GM21360 (cell line): ENCODE data around the gene MRPS6.

Experiments used
- ATAC-seq: cut with Tn5 transposase; IDR thresholded peaks from one replicate; pipeline ENCODE4 v1.9.1; 2021; ENCODE audit warnings: mild to moderate bottlenecking, moderate library complexity; ENCODE audit not compliant: unreplicated experiment

MRPS6 gene

GRCh38 chr21:34131586-34131985, 58.2 kb downstream of the MRPS6 start:
- ATAC-seq: no peak

DNA sequence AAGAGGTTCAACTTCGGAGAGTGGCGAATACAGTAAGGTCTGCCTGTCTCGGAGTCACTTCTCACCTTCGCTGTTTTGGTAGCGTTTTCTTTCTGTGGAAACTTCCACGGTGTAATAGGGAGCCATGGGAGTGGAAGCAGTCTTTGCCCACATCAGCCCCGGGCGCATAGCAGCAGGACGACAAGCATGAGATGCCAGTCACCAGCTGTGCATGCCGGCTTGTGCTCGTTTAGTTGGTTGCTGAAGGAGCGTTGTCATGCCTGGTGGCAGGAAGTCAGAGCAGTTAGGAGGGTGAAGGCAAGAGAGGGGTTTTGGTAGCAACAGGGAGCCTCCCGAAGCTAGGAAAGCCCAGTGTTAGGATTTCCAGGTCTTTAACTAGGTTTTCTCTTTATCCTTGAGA, 58.8 kb downstream of the MRPS6 start:
- no peak for ATAC-seq

- ATAC-seq: no peak
Measured at GRCh38 chr21:34132926-34133325, 59.5 kb downstream of the MRPS6 start.

DNA sequence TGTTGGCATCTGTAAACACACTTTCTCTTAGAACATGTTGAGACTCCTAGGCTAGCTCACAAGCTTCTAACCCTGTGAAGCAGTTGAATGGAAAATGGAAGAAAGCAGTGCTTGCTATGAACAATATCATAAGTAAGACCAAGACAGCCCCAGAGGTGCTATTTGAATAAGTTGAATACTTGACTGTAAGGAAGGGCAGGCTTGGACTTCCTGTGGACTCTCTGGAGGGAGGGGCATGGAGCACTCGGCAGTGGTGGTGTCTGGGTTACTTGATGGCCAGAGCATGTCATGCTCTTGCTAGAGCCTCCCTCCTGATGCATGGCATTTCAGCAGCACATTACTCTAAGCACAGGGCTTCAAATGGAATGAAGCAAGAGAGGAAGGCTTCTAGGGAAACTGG, 60.0 kb downstream of the MRPS6 start:
- ATAC-seq: no peak

DNA sequence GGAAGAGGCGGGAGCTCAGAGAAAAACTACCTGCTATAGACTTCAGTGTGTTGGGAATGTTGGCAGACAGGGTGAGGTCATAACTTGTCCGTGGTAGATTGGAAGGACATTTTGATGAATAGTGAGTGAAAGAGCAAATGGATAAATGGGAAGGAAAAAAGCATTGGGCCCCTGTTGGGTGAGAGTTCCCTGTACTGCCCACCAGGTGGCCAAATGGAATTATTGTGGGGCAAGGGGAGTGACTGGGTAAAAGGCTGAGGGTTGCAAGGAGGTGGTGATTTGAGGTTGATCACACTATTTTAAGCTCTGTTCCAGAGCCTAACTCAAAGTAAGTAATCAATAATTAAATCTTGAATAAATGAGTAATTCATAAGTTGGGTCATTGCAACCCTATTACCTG, 60.4 kb downstream of the MRPS6 start:
- ATAC-seq: no peak

- ATAC-seq: no peak
Measured at GRCh38 chr21:34135330-34135729, 62.0 kb downstream of the MRPS6 start.

DNA sequence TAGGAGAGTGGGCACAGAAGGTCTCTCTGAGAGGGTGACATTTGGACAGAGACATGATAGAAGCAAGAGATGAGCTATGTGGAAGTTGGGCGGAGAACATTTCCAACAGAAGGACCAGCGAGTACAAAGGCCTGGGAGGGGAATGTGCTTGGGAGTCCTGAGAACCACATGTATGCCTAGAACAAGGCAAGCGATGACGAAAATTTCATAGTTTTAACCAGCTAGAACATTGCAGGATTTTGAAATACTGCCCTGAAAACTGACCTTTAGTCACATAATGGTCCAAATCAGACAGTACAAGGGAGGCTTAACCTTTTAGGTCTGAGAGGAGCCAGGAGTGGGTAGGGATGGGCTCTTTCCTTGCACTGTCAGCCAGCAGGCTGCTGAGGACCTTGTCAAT, 68.0 kb downstream of the MRPS6 start:
- ATAC-seq: no peak

DNA sequence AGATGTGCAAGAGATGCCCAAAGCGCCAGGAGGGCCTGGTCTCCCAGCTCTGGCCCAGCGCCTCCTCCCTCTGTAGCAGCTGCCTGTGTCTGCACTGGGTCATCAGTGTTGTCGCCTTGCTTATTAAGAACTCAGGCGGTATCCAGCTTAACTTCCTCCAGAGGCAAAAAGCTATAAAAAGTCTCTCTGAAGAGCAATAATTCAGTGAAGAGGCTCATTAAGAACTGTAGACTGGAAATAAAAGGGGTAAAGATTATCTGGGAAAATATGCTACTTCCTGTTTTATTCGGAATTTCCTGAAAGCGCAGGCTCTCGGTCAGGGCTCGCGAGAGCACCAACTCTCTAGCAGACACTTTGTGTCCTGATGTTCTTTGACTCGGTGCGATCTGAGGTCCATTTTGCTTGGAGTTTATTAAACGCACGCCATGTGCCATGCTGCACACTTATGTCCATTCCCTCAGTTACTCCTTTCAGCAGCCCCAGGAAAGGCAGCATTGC, 70.4 kb downstream of the MRPS6 start:
- ATAC-seq: no peak

DNA sequence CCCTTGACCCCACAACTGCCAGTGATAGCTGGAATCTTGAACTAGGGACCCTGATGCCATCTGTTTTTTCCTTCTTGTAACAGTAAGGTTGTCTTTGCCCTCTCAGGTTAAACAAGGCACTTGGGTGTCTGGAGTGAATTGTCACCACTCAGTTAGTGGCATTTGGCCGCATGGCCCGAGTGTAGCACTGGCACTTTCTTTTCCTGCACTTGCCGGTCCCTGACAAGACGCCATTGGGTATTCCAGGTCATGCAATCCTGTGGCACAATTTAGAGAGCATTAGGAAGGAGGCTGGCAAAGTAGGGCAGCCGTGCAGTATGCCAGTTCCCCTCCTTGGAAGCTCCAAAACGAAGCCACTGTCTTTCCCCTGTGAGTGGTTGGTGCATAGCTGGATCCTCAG, 70.8 kb downstream of the MRPS6 start:
- ATAC-seq: no peak

- no peak for ATAC-seq
Measured at GRCh38 chr21:34147792-34148418, 74.5 kb downstream of the MRPS6 start.

DNA sequence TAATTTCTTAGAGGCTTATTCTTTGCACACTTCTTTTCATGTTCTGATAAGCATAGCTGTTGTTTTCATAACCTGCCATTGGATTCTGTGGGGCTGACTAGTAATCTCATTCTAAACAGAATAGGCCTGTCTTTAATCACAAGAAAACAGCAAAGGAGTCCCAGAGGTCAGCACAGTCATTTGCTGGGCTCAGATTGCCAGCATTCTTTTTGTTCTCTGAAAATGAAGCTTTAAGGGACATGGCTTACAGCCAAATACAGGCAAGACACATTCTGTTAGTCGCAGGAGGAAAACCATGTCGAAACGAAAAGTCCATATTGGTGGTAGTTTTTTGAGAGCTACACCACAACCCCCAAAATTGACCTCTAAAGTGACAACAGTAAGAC, 75.0 kb downstream of the MRPS6 start:
- ATAC-seq: no peak

DNA sequence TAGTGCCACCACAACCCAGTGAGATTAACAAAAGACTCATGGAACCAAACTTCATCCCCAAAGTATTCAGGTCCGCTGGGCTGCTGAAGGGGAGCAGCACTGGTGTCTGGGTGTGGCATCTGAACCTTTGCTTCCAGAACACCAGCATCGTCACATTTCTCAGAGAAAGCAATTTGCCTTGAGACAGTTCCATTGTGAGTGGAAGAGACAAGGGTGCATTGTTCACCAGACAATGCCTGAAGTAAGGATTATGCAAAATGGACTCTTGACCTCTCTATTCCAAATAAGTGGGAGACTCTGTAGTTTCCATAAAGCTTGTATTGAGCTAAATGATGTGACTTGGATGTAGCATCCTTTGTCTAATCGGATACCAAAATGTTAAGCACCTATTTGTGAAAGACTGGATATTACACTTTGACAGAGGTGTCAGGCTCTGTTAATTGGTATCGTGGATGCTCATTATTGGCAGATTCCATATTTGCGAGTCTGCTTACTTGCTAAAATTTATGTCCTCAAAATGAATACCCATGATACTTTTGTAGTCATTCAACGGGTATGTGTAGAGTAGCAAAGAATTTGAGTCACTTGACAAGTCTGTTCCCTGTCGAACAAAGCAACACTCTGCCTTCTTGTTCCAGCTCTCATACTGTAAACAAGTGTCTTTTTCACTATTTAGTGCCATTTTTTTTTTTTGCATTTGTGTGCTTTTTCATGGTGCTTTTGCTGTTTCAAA, 75.6 kb downstream of the MRPS6 start:
- ATAC-seq: no peak

- ATAC-seq: no peak
Measured at GRCh38 chr21:34152500-34152899, 79.1 kb downstream of the MRPS6 start.

DNA sequence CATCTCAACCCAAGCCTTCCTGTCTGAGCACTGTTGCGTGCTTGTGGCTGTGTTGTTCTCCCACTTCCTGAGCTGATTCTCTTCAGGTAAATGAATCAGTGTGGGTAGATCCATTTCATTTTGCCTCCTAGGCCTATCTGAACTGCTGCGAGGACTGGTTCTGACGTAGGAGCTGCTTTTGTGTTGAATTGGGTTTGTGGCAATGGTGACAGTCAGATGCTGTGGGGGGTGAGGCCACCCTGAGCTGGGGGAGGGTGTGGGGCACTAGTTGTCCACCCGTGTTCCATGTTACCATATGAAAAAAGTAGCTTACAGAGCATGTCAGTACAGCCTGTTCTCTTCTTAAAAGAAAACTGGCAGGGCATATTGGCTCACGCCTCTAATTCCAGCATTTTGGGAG, 81.5 kb downstream of the MRPS6 start:
- no peak for ATAC-seq

- ATAC-seq: no peak
Measured at GRCh38 chr21:34156957-34157356, 83.6 kb downstream of the MRPS6 start.

DNA sequence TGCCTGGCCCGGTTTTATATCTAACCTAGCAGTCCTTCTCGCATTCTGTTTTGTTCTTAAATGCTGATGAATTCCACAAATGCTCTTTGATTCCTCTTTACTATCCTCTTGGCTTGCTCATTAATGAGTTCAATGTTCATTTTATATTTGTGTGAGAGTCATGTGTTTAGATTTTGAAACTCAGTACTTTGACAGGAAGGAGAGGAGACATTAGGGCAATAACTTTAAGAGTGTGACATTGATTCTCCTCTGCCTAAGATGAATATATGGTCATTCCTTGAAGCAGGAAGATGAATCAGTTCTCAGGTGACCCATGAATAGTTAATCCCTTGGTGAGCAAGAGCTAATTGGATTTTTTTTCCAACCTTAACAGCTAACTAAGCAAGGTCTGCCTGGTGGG, 84.1 kb downstream of the MRPS6 start:
- ATAC-seq: no peak

DNA sequence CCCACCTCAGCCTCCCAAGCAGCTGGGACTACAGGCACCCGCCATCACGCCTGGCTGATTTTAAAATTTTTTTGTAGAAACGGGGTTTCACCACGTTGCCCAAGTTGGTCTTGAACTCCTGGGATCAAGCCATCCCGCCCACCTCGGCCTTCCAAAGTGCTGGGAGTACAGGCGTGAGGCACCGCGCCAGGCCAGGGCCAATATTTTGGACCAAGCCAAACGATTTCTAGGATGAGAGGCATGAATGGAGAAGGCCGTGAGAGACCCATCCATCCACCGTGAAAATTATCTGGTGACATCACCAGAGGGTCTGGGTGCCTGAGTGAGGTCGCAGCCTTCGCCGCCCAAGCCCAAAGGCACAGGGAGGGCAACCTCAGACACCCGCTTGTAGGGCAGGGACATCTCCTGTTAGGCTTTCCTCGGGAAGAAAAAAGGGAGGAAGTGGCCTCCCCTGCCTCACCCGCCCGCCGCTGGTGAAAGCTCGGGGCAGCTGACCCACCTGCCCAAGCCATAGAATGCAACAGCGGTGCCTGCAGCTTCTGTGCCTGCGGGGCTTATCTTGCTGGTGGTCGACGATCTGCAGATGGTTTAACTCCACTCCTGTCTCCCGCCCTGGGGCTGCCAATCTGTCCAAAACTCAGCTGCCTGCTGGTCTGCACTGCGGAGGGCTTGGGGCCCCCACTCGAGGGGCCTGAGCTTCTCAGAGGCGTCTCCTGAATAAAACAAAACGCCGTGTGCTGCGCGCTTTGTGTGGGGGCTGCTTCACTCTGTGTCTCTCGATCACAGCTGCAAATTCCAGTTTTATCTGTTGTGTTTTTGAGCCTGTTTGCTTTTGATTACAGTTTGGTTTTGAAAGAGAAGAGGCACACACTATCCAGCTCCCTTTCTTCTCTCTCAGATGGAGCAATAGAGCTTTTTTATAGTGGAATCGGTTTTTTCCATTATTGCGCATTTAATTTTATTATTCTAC, 85.8 kb downstream of the MRPS6 start:
- ATAC-seq: no peak

DNA sequence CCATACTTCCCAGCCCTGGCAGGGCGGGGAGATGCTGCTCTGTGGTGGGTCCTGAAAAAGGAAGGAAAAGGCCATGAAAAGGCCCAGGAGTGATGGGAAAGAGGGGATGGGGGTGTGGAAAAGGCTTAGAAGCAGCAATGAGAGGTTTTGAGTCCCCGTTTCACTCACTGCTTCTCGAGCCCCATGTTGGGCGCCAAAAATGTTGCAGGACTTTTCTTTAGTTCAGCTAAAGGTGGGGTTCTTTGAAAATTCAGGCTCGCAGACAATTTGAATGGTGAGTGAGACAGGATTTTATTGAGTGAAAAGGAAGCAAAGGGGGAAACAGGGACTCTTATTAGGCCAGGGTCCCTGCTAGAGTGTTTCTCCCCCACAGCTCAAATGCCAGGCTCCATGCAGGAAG, 93.1 kb downstream of the MRPS6 start:
- ATAC-seq: no peak

- ATAC-seq: no peak
Measured at GRCh38 chr21:34170886-34171285, 97.5 kb downstream of the MRPS6 start.

- ATAC-seq: no peak
Measured at GRCh38 chr21:34174470-34174869, 101.1 kb downstream of the MRPS6 start.

- no peak for ATAC-seq
Measured at GRCh38 chr21:34176448-34176847, 103.1 kb downstream of the MRPS6 start.
